Measurements from ENCODE around the gene TRAF7. TPM values are rescaled to one million over a fixed set of nuclear protein-coding genes. Genes with fewer than 3 reads are reported as not detected.

The TRAF7 gene
- total and polyA plus RNA-seq, 2 of the 8 experiments (the other 6 are each of a cell fraction or from before 2014, with no cell fraction given), result 96.8 to 148 TPM

- Histone ChIP-seq H3K79me1 (ENCODE audit: low read depth, low read length) (no peaks in the 10 kb centered on the region), H4K8ac (ENCODE audit: extremely low read depth, insufficient read depth, low read length) (no peak overlapping the region), H3K9ac (replicated peaks in 1 of 4; ENCODE audit: extremely low read depth in 1 of 4, low read depth in 3 of 4, low read length in 3 of 4) (no peak overlapping the region), H2AK5ac (ENCODE audit: low read depth, low read length) (no peak overlapping the region), H4K5ac (ENCODE audit: insufficient read length, low read depth, low read length) (no peak overlapping the region), H2BK12ac (ENCODE audit: low read depth, low read length) (no peak overlapping the region), H3K18ac (ENCODE audit: extremely low read depth, low read length) (no peak overlapping the region), H3K9me3 (ENCODE audit: insufficient read depth in 2 of 2, low read depth in 1 of 2, low read length in 1 of 2) (no peaks in the 10 kb centered on the region), H3K79me2 (ENCODE audit: control insufficient read depth in 1 of 2, insufficient read depth in 2 of 2, low read length in 2 of 2) (no peaks in the 10 kb centered on the region), H3K27me3 (replicated peaks in 1 of 4; ENCODE audit: control insufficient read depth in 3 of 4, extremely low read depth in 1 of 4, insufficient read depth in 3 of 4, low read length in 3 of 4) (peaks cover 4 to 34% (median 24%) of the 10 kb centered on the region in 4 experiments), H3K27ac (ENCODE audit: low read depth, low read length) (no peak overlapping the region), H2BK15ac (ENCODE audit: low read length) (no peak overlapping the region), H3K36me3 (ENCODE audit: control insufficient read depth in 2 of 4, insufficient read depth in 4 of 4, low read length in 3 of 4) (no peaks in the 10 kb centered on the region), H4K20me1 (replicated peaks in 1 of 2; ENCODE audit: control insufficient read depth in 1 of 2, insufficient read depth in 2 of 2, low read length in 2 of 2) (peaks cover 4 to 14% of the 10 kb centered on the region in 2 experiments), H2AFZ (ENCODE audit: low read length) (no peak overlapping the region), H2BK120ac (replicated peaks; ENCODE audit: low read depth, low read length) (no peak overlapping the region), H3K23me2 (ENCODE audit: low read depth, low read length) (peaks cover 8% of the 10 kb centered on the region; the same call in 1 of the 2 replicates), H2BK5ac (ENCODE audit: low read depth, low read length) (no peak overlapping the region), H3K4me3 (ENCODE audit: extremely low read depth in 1 of 4, insufficient read depth in 2 of 4, low read depth in 3 of 4, low read length in 4 of 4) (no peak overlapping the region), H4K91ac (replicated peaks; ENCODE audit: insufficient read length, low read length) (no peak overlapping the region), H2BK20ac (ENCODE audit: low read length) (no peak overlapping the region), H3K4ac (replicated peaks; ENCODE audit: insufficient read length, low read depth, low read length) (no peak overlapping the region), H3K14ac (ENCODE audit: insufficient read length) (no peak overlapping the region), H3K23ac (ENCODE audit: insufficient read length) (no peak overlapping the region), H3K4me2 (ENCODE audit: insufficient read depth in 1 of 2, low read depth in 2 of 2, low read length in 2 of 2) (no peak overlapping the region), H3K4me1 (replicated peaks in 1 of 4; ENCODE audit: control insufficient read depth in 3 of 4, insufficient read depth in 4 of 4, low read length in 3 of 4) (peaks cover 0 to 10% (median 3%) of the 10 kb centered on the region in 4 experiments; a peak in 4 of 7 replicates), H3K56ac (replicated peaks; ENCODE audit: insufficient read length, low read depth, low read length) (no peak overlapping the region)
- CTCF ChIA-PET (ENCODE audit: partially characterized antibody), result interaction anchor here (0.9 to 2.0 kb wide), 3 partner anchors 10 to 38 kb away, joined by 3 to 6 read pairs (median 6); partner anchors contain the start of gene DNASE1L2
- whole genome bisulfite sequencing, 2 experiments (ENCODE audit: extremely low coverage in 1 of 2, insufficient coverage in 1 of 2, insufficient read length in 1 of 2, insufficient replicate concordance in 2 of 2, low coverage in 1 of 2, low lambda C conversion rate in 2 of 2, missing lambda C conversion rate in 1 of 2), result 80% methylated on average over 4 of the region's 4 CpGs; no CpG with 5 or more reads in 1 of the 2 experiments
- no peak for DNase-seq (ENCODE audit: low read depth in 1 of 2, low spot score in 2 of 2)
- POLR2A ChIA-PET (ENCODE audit: partially characterized antibody), result interaction anchor here (0.5 to 6.9 kb wide), 11 partner anchors 8 to 323 kb away, joined by 3 to 63 read pairs (median 6); partner anchors contain the start of genes BRICD5, DNASE1L2, ECI1 and MLST8
- FAIRE-seq, result no peak
- TF ChIP-seq RXRA (IDR thresholded peaks at IDR 0.05; ENCODE audit: insufficient read depth, low read depth, low read length) (no peak), TBP (IDR thresholded peaks at IDR 0.05; ENCODE audit: low read depth, low read length) (no peak), ATF3 (IDR thresholded peaks at IDR 0.05; ENCODE audit: insufficient read depth, low read depth, low read length) (no peak), USF2 (IDR thresholded peaks at IDR 0.05; ENCODE audit: low read length) (no peak), SUZ12 (IDR thresholded peaks at IDR 0.05; ENCODE audit: low read length) (no peak), ATF2 (IDR thresholded peaks at IDR 0.05; ENCODE audit: low read length) (no peak), TAF1 (IDR thresholded peaks at IDR 0.05; ENCODE audit: low read depth, low read length) (no peak), ZNF274 (IDR thresholded peaks at IDR 0.05; ENCODE audit: borderline replicate concordance, extremely low read depth, low read length) (no peak), SP1 (IDR thresholded peaks at IDR 0.05; ENCODE audit: low read depth, low read length) (no peak), POU5F1 (IDR thresholded peaks at IDR 0.05; ENCODE audit: low read depth, low read length) (no peak), BRCA1 (IDR thresholded peaks at IDR 0.05; ENCODE audit: low read depth, low read length) (no peak)
These were observed 42.7 kb downstream of the TRAF7 start for GRCh38 chr16:2198283-2198682.
